C4-2B (cell line): ENCODE results near the gene ESRRG.

Experiments
- H3K27ac ChIP-seq: fragments of 450-650 bp; 2 replicates; pipeline ENCODE4 v1.5.1; 2017
- CTCF ChIP-seq: fragments of 450-650 bp; conservative IDR thresholded peaks from 2 replicates; pipeline ENCODE4 v1.5.1; 2017; ENCODE audit warnings: mild to moderate bottlenecking
- ZFX ChIP-seq: fragments of 450-650 bp; IDR thresholded peaks from 2 replicates; pipeline ENCODE4 v1.6.1; 2017

Gene ESRRG

GRCh38 chr1:216632980-216633379, 90.2 kb downstream of the ESRRG start:
- H3K27ac ChIP-seq, result no peak overlapping the region
- TF ChIP-seq ZFX (no peak), CTCF (no peak)

DNA sequence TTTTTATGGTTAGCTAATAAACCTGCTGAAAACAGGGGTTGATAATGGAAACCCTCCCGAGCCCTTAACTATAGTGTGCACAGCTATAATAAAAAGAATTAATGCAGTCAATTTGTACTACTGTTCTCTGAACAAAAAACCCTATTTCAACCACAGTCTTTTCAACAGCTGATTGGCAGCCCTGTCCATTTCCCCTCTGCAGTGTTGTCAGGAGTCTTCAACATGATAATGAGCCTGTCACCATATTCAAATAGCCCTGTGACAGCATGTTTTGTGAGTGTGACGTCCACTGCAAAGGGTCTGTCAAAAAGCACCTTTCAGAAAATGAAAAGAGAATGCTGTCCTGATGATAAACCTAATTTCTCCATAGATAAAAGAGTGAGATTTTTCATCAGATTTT, 92.7 kb downstream of the ESRRG start:
- TF ChIP-seq ZFX (no peak), CTCF (no peak)
- H3K27ac ChIP-seq, result no peak overlapping the region

DNA sequence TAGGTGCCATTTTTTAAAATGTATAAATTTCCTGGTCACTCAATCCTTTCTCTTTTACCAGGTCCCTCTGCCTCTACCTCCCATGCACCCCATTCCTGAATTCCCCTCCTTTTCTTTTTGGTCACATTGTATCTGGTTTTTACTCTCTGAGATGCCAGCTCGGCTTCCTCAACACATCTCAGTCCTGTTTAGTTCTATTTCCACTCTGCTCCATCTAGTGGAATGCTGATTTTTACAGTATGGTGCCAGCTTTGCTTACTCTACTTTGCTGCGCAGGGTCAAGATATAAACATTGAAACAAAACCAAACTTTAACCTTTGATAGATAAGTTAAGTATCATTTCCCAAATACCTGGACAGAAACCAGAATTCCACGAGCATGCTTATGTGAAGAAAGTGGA, 96.0 kb downstream of the ESRRG start:
- TF ChIP-seq ZFX (no peak), CTCF (no peak)
- H3K27ac ChIP-seq, result no peak overlapping the region

DNA sequence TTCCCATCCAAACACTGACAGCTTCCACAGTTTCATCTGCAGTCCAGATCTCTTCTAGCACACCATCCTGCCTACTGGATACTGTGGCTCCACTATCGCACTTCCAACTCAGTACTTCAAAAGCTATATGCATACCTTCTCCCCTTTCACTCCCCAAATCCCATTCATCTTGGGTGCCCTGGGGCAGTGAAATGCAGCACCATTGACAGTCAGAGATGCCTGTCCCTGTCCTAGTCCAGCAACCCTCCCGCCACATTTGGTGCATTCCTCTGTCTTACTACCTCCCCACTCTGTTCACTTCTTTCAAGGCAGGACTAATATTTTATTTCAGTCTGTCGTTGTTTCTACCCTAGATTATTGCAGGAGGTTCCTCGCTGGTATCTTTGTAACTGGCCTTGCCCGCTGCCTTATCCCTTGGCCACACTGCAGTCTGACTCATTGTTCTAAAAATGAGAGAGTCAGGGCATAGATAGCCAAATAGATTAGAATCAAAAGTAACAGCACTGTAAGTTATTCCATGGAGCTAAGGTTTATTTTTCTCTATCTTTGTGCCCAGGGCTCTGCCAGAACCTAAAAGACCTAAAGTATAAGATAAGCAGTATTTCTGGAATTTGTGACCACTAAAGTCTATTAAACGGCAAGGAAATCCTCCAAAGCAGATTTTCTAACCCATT, 96.7 kb downstream of the ESRRG start:
- H3K27ac ChIP-seq, result no peak overlapping the region
- no peak for TF ChIP-seq CTCF
- TF ChIP-seq ZFX, result no peak

- TF ChIP-seq ZFX (no peak), CTCF (no peak)
- no peak overlapping the region for H3K27ac ChIP-seq
These were observed 101.7 kb downstream of the ESRRG start for GRCh38 chr1:216621536-216621935.

GRCh38 chr1:216617081-216617875, 106.0 kb downstream of the ESRRG start:
- TF ChIP-seq ZFX (no peak), CTCF (no peak)
- H3K27ac ChIP-seq, result no peak overlapping the region

GRCh38 chr1:216616425-216616824, 106.8 kb downstream of the ESRRG start:
- H3K27ac ChIP-seq, result no peak overlapping the region
- TF ChIP-seq CTCF, result no peak
